BJ (cell line): ENCODE results near the gene LRRC71. TPM values are rescaled to one million over a fixed set of nuclear protein-coding genes. Genes with fewer than 3 reads are reported as not detected.
A peak's percentile ranks its signal among the peaks of the same experiment; 100 is the strongest.

Experiments used
- CTCF ChIA-PET: fragments of 350-600 bp; formaldehyde crosslinking; extraction: SDS; loops from one replicate; lab custom pipeline; 2021; ENCODE audit warnings: antibody characterized with exemption, inconsistent platforms; lab: Yijun Ruan, JAX
- POLR2A ChIA-PET: fragments of 300-600 bp; sonication (Branson Sonifier 250); formaldehyde crosslinking; extraction: SDS; loops from one replicate; lab custom pipeline; 2021; ENCODE audit warnings: antibody characterized with exemption; lab: Charles Lee
- DNase-seq: peaks from one replicate; pipeline ENCODE4 v3.0.0-alpha.2; 2011; ENCODE audit warnings: low read depth
- H3K27me3 ChIP-seq: 2 replicates; pipeline ENCODE4 v1.6.0; 2011; ENCODE audit warnings: low read length; ENCODE audit not compliant: control insufficient read depth, insufficient read depth
- H3K36me3 ChIP-seq: 2 replicates; pipeline ENCODE4 v1.5.1; 2011; ENCODE audit warnings: low read length; ENCODE audit not compliant: control insufficient read depth, insufficient read depth
- H3K4me3 ChIP-seq: 2 replicates; pipeline ENCODE4 v1.5.1; 2011; ENCODE audit warnings: low read depth, mild to moderate bottlenecking, control low read depth, low read length
- CTCF ChIP-seq: IDR thresholded peaks from 2 replicates; pipeline ENCODE4 v1.5.1; 2011; ENCODE audit warnings: low read depth, mild to moderate bottlenecking, control low read depth, inconsistent platforms, low read length, moderate library complexity; ENCODE audit not compliant: insufficient read depth
- polyA plus RNA-seq: library from polyadenylated mRNA; depleted of rRNA; stranded (reverse); fragments of >200 nt; gene quantifications from 2 replicates; pipeline ENCODE4 v1.2.3, GENCODE V29; 2011

LRRC71 gene
- polyA plus RNA-seq, 1 experiment = 1.2 TPM

GRCh38 chr1:156958247-156958714 lies 37.8 kb downstream of the LRRC71 start:
- peaks cover 25% of the 10 kb centered on the region for H3K36me3 ChIP-seq
- TF ChIP-seq CTCF = no peak
- no peaks in the 10 kb centered on the region for H3K27me3 ChIP-seq
- DNase-seq = no peak
- no peak overlapping the region for H3K4me3 ChIP-seq
- ChIA-PET POLR2A (no interaction called here), CTCF (interaction anchor here (1.3 to 1.7 kb wide), 2 partner anchors 9 to 116 kb away, joined by 5 to 6 read pairs; no protein-coding TSS in a partner anchor)

- no peak for TF ChIP-seq CTCF
- POLR2A ChIA-PET = no interaction called here
- DNase-seq = peak; percentile 32
- no peak overlapping the region for H3K4me3 ChIP-seq
- CTCF ChIA-PET = interaction anchor here (0.8 to 1.7 kb wide), 4 partner anchors 11 to 233 kb away, joined by 3 to 6 read pairs (median 4); no protein-coding TSS in a partner anchor
- H3K36me3 ChIP-seq = peaks cover 25% of the 10 kb centered on the region
- H3K27me3 ChIP-seq = no peaks in the 10 kb centered on the region
Measured at GRCh38 chr1:156959414-156959813, 39.0 kb downstream of the LRRC71 start.

- ChIA-PET POLR2A (interaction anchor here (0.6 kb wide), 1 partner anchor 32 kb away, joined by 3 read pairs; no protein-coding TSS in a partner anchor), CTCF (interaction anchor here (0.8 to 1.7 kb wide), 3 partner anchors 16 to 233 kb away, joined by 3 to 6 read pairs (median 3); no protein-coding TSS in a partner anchor)
- no peak for DNase-seq
- no peak for TF ChIP-seq CTCF
- H3K36me3 ChIP-seq = peaks cover 22% of the 10 kb centered on the region
- no peaks in the 10 kb centered on the region for H3K27me3 ChIP-seq
- H3K4me3 ChIP-seq = no peak overlapping the region
Measured at GRCh38 chr1:156959925-156960324, 39.5 kb downstream of the LRRC71 start.

GRCh38 chr1:156961709-156962108 lies 41.3 kb downstream of the LRRC71 start:
- Histone ChIP-seq H3K36me3 (peaks cover 16% of the 10 kb centered on the region), H3K27me3 (no peaks in the 10 kb centered on the region), H3K4me3 (no peak overlapping the region)
- ChIA-PET POLR2A (no interaction called here), CTCF (no interaction called here)
- 0 out of 2 replicates have a peak, but pooled peaks have one; percentile 4 for TF ChIP-seq CTCF
- no peak for DNase-seq

- ChIA-PET CTCF (interaction anchor here (1.9 kb wide), 1 partner anchor 11 kb away, joined by 4 read pairs; no protein-coding TSS in a partner anchor), POLR2A (no interaction called here)
- no peak overlapping the region for H3K4me3 ChIP-seq
- H3K27me3 ChIP-seq = no peaks in the 10 kb centered on the region
- DNase-seq = no peak
- TF ChIP-seq CTCF = no peak
- H3K36me3 ChIP-seq = peaks cover 16% of the 10 kb centered on the region
Measured at GRCh38 chr1:156963621-156964020, 43.2 kb downstream of the LRRC71 start.
